B cell (primary cell): ENCODE results near the gene AIMP1. TPM values are rescaled to one million over a fixed set of nuclear protein-coding genes. Genes with fewer than 3 reads are reported as not detected.

Source experiments
- ATAC-seq: fragments of 200-7000 bp; cut with Tn5 transposase; one replicate; pipeline ENCODE4 v1.10.0; 2021; ENCODE audit warnings: low read depth, mild to moderate bottlenecking, moderate number of reproducible peaks, moderate library complexity
- CTCF ChIA-PET: fragments of 350-600 bp; sonication (Branson Sonifier 250); formaldehyde crosslinking; loops from one replicate; lab custom pipeline; 2021; ENCODE audit warnings: antibody characterized with exemption, inconsistent platforms; lab: Charles Lee
- POLR2A ChIA-PET: fragments of 350-600 bp; sonication (Branson Sonifier 250); formaldehyde crosslinking; loops from one replicate; lab custom pipeline; 2021; ENCODE audit warnings: antibody characterized with exemption; lab: Charles Lee
- DNase-seq: peaks from one replicate; pipeline ENCODE4 v3.0.0; 2013
- H2AFZ ChIP-seq: 2 replicates; pipeline ENCODE4 v1.6.1; 2012; ENCODE audit warnings: mild to moderate bottlenecking, low read depth, low read length; ENCODE audit not compliant: insufficient read depth, poor library complexity, severe bottlenecking
- H3K27ac ChIP-seq, 2 donors: 1 replicate in 1 of 2; 2 replicates in 1 of 2; pipeline ENCODE4 v1.5.1; 2012 to 2013; ENCODE audit warnings: low read length in 2 of 2, mild to moderate bottlenecking in 2 of 2, moderate library complexity in 1 of 2
- H3K27me3 ChIP-seq, 4 experiments: fragments of 200-600 bp in 1 of 4; sonication (generic) in 1 of 4; replicated peaks in 1 of 4; 1 replicate in 2 of 4; 2 replicates in 2 of 4; pipeline versions ENCODE4 v1.6.1 to v1.7.0; 2013 to 2016; ENCODE audit warnings: low read length in 3 of 4, mild to moderate bottlenecking in 2 of 4, mixed read lengths in 1 of 4, moderate library complexity in 1 of 4; ENCODE audit not compliant: insufficient read depth in 4 of 4, control insufficient read depth in 3 of 4; ENCODE audit errors: control extremely low read depth in 1 of 4
- H3K36me3 ChIP-seq, 2 experiments: replicated peaks in 1 of 2; 1 replicate in 1 of 2; 2 replicates in 1 of 2; pipeline versions ENCODE4 v1.6.1 to v1.7.1; 2013; ENCODE audit warnings: low read length in 1 of 2; ENCODE audit not compliant: insufficient read depth in 2 of 2, control insufficient read depth in 1 of 2; ENCODE audit errors: control extremely low read depth in 1 of 2, extremely low read depth in 1 of 2
- H3K4me1 ChIP-seq, 2 donors: fragments of 200-600 bp in 1 of 2; sonication (generic) in 1 of 2; 1 replicate in 1 of 2; 2 replicates in 1 of 2; pipeline versions ENCODE4 v1.5.1 to v1.6.1; 2013 to 2017; ENCODE audit warnings: low read length in 2 of 2; ENCODE audit not compliant: control insufficient read depth in 2 of 2, insufficient read depth in 2 of 2
- H3K4me2 ChIP-seq: replicated peaks from 2 replicates; pipeline ENCODE3; 2012; ENCODE audit warnings: mild to moderate bottlenecking, low read depth, low read length; ENCODE audit not compliant: poor library complexity, severe bottlenecking
- H3K4me3 ChIP-seq, 5 experiments: fragments of 200-600 bp in 1 of 5; sonication (generic) in 1 of 5; 1 replicate in 3 of 5; 2 replicates in 2 of 5; pipeline versions ENCODE4 v1.5.1 to v1.7.0; 2011 to 2016; ENCODE audit warnings: low read length in 4 of 5, mild to moderate bottlenecking in 4 of 5, low read depth in 2 of 5, control low read depth in 1 of 5, moderate library complexity in 1 of 5; ENCODE audit not compliant: insufficient read depth in 1 of 5; ENCODE audit errors: control extremely low read depth in 1 of 5, extremely low read depth in 1 of 5
- H3K79me2 ChIP-seq: fragments of 200-600 bp; sonication (generic); one replicate; pipeline ENCODE4 v1.6.0; 2016; ENCODE audit warnings: low read length; ENCODE audit not compliant: control insufficient read depth, insufficient read depth
- H3K9ac ChIP-seq: fragments of 200-600 bp; sonication (generic); 2 replicates; pipeline ENCODE4 v1.6.1; 2017; ENCODE audit warnings: mild to moderate bottlenecking, low read length, moderate library complexity
- H3K9me3 ChIP-seq, 3 donors: one replicate each; pipeline versions ENCODE4 v1.6.1 to v1.7.1; 2013; ENCODE audit warnings: low read length in 2 of 3; ENCODE audit not compliant: control insufficient read depth in 2 of 3, insufficient read depth in 1 of 3; ENCODE audit errors: control extremely low read depth in 1 of 3
- H4K20me1 ChIP-seq: 2 replicates; pipeline ENCODE4 v1.6.0; 2012; ENCODE audit warnings: mild to moderate bottlenecking, low read length; ENCODE audit not compliant: insufficient read depth, control insufficient read depth, poor library complexity, severe bottlenecking
- H3K27ac Mint-ChIP-seq: one replicate; pipeline ENCODE4 v1.8.0; 2021; ENCODE audit warnings: mixed read lengths
- H3K27me3 Mint-ChIP-seq: one replicate; pipeline ENCODE4 v1.8.0; 2021; ENCODE audit warnings: mixed read lengths
- H3K4me1 Mint-ChIP-seq: one replicate; pipeline ENCODE4 v1.8.0; 2021; ENCODE audit warnings: mixed read lengths
- H3K4me3 Mint-ChIP-seq: one replicate; pipeline ENCODE4 v1.8.0; 2021; ENCODE audit warnings: mixed read lengths
- H3K9me3 Mint-ChIP-seq: one replicate; pipeline ENCODE4 v1.8.0; 2022; ENCODE audit warnings: mixed read lengths; ENCODE audit not compliant: insufficient read depth
- EZH2 ChIP-seq: IDR thresholded peaks from 2 replicates; pipeline ENCODE4 v1.6.1; 2012; ENCODE audit warnings: borderline replicate concordance, low read depth, mild to moderate bottlenecking, moderate library complexity, low read length; ENCODE audit not compliant: insufficient read depth, poor library complexity, severe bottlenecking
- WGBS: methylation state at CpG from one replicate; pipeline ENCODE4 v1.1.5; 2013; ENCODE audit warnings: missing lambda C conversion rate; ENCODE audit not compliant: insufficient coverage; 5-methylcytosine and 5-hydroxymethylcytosine counted together
- intact Hi-C: fragments of 100-400 bp; cut with micrococcal nuclease; formaldehyde crosslinking; loops from one replicate; pipeline ENCODE4 v1.10.0; 2022
- polyA plus RNA-seq: library from polyadenylated mRNA; depleted of rRNA; stranded (reverse); fragments of >200 nt; gene quantifications from 2 replicates; pipeline ENCODE4 v1.2.3, GENCODE V29; 2012
- total RNA-seq, 2 donors: library from RNA; stranded (reverse); fragments of 120-200 nt in 1 of 2; gene quantifications; 1 replicate in 1 of 2; 2 replicates in 1 of 2; pipeline versions ENCODE4 v1.2.3 to v1.2.4, GENCODE V29; 2013 to 2022
- TF ChIP-seq, protein P1 (sequence below): fragments of 200-600 bp; IDR thresholded peaks from one replicate; pipeline ENCODE4 v1.8.0; 2022; ENCODE audit warnings: antibody characterized with exemption, mild to moderate bottlenecking

The AIMP1 gene
- total and polyA plus RNA-seq, 2 donors (not counting 1 experiment from before 2014, with no cell fraction given), result 12.0 to 49.7 TPM

DNA sequence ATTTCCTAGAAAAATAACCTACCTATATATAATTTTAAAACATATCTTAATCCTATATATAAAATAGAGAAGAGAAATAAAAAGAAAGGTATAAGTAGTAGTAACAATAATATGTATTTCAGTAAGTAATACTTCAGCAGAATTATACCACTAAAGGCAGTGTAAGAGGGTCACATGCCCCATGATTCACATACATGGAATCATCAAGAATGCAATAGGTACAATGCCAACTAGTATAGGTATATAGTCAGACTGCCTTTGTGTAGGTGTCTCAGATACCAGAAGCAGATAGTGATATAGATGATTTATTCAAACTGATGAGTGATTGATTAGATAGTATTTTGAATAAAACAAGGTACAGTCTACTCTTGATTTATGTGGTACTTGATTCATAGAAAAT, 9.4 kb downstream of the AIMP1 start:
- Mint-ChIP-seq H3K9me3 (no peaks in the 10 kb centered on the region), H3K4me1 (peaks cover 5% of the 10 kb centered on the region), H3K27ac (no peak overlapping the region), H3K27me3 (no peaks in the 10 kb centered on the region), H3K4me3 (no peak overlapping the region)
- H3K36me3 ChIP-seq, result peaks cover 0 to 35% of the 10 kb centered on the region in 2 experiments
- DNase-seq, result no peak
- H3K79me2 ChIP-seq, result peaks cover 14% of the 10 kb centered on the region
- H3K27me3 ChIP-seq, result no peaks in the 10 kb centered on the region
- TF ChIP-seq, protein P1, sequence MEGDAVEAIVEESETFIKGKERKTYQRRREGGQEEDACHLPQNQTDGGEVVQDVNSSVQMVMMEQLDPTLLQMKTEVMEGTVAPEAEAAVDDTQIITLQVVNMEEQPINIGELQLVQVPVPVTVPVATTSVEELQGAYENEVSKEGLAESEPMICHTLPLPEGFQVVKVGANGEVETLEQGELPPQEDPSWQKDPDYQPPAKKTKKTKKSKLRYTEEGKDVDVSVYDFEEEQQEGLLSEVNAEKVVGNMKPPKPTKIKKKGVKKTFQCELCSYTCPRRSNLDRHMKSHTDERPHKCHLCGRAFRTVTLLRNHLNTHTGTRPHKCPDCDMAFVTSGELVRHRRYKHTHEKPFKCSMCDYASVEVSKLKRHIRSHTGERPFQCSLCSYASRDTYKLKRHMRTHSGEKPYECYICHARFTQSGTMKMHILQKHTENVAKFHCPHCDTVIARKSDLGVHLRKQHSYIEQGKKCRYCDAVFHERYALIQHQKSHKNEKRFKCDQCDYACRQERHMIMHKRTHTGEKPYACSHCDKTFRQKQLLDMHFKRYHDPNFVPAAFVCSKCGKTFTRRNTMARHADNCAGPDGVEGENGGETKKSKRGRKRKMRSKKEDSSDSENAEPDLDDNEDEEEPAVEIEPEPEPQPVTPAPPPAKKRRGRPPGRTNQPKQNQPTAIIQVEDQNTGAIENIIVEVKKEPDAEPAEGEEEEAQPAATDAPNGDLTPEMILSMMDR, result no peak
- TF ChIP-seq EZH2, result no peak
- H3K4me2 ChIP-seq, result no peak overlapping the region
- intact Hi-C loops, result no loop called here
- no peaks in the 10 kb centered on the region for H4K20me1 ChIP-seq
- H3K4me1 ChIP-seq, result no peaks in the 10 kb centered on the region
- no peak overlapping the region for H3K27ac ChIP-seq
- CTCF ChIA-PET, result no interaction called here
- no peak overlapping the region for H2AFZ ChIP-seq
- no peak for ATAC-seq
- no peak overlapping the region for H3K4me3 ChIP-seq
- POLR2A ChIA-PET, result no interaction called here
- no peak overlapping the region for H3K9ac ChIP-seq
- peaks cover 0 to 6% (median 0%) of the 10 kb centered on the region in 3 donors for H3K9me3 ChIP-seq

DNA sequence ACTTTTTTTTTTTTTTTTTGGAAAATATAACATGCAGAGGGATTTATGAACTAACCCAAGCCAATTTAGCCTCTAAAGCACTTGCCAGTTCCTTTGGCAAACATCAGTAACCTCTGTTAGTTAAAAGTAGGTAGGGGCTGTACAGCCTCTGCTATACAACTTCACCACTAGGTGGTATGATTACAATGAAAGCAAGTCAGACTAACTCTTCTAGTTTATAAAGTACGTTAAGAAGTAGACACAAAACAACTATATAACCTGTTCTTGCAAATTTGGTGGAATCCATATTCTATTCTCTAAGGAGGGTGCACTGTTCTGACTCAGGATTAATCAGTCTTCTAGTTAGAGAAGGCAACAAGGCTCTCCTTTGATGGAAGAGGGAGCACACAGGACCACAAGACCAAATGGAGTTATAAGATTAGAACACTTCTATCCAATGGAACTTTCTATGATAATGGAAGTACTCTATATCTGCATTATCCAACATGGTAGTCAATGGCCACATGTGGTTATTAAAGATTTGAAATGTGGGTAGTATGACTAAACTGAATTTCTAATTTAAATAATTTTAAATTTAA, 12.8 kb downstream of the AIMP1 start:
- H3K9me3 Mint-ChIP-seq, result no peaks in the 10 kb centered on the region
- H3K36me3 ChIP-seq, result peaks cover 0 to 58% of the 10 kb centered on the region in 2 experiments
- CTCF ChIA-PET, result interaction anchor here (0.7 to 1.5 kb wide), 4 partner anchors 10 to 1406 kb away, joined by 3 to 13 read pairs (median 4); no protein-coding TSS in a partner anchor
- H3K9ac ChIP-seq, result no peak overlapping the region
- H3K4me3 ChIP-seq, result no peak overlapping the region
- DNase-seq (peak; percentile 29), ATAC-seq (peak; percentile 28)
- H3K4me2 ChIP-seq, result no peak overlapping the region
- TF ChIP-seq, protein P1, result peak; percentile 69
- no peak for TF ChIP-seq EZH2
- no peaks in the 10 kb centered on the region for H3K27me3 ChIP-seq
- no peaks in the 10 kb centered on the region for H3K27me3 Mint-ChIP-seq
- H2AFZ ChIP-seq, result no peak overlapping the region
- no peak overlapping the region for H3K4me3 Mint-ChIP-seq
- peaks cover 3% of the 10 kb centered on the region for H3K79me2 ChIP-seq
- no peaks in the 10 kb centered on the region for H4K20me1 ChIP-seq
- no peaks in the 10 kb centered on the region for H3K9me3 ChIP-seq
- intact Hi-C loops, result loop anchor here (1.0 kb wide), 1 partner anchor 1408 kb away; no protein-coding TSS in a partner anchor
- no peaks in the 10 kb centered on the region for H3K4me1 Mint-ChIP-seq
- H3K4me1 ChIP-seq, result no peaks in the 10 kb centered on the region
- no peak overlapping the region for H3K27ac ChIP-seq
- POLR2A ChIA-PET, result no interaction called here
- no CpG with 5 or more reads among the region's 1 CpG for WGBS
- H3K27ac Mint-ChIP-seq, result no peak overlapping the region
